ENCODE results near the gene DPH6.

DPH6 gene

GRCh38 chr15:35545316-35545823, 595 bp downstream of the DPH6 start:
- intact Hi-C loops (cut with DNase I) = no loop called here
- peak in 6 of 10 donors; percentile 11 to 81 (median 24) for DNase-seq

GRCh38 chr15:35540885-35541284, 5.1 kb downstream of the DPH6 start:
- intact Hi-C loops (cut with DNase I) = no loop called here

GRCh38 chr15:35540021-35540420, 5.9 kb downstream of the DPH6 start:
- intact Hi-C loops (cut with DNase I) = no loop called here
- no peak for DNase-seq

More at GRCh38 chr15:35540885-35541284, 5.1 kb downstream of the DPH6 start:
- no peak for DNase-seq

GRCh38 chr15:35535365-35535916, 10.5 kb downstream of the DPH6 start:
- DNase-seq = no peak
- intact Hi-C loops (cut with DNase I) = no loop called here

GRCh38 chr15:35533130-35534110, 12.5 kb downstream of the DPH6 start:
- no peak for DNase-seq

GRCh38 chr15:35530698-35531097, 15.3 kb downstream of the DPH6 start:
- no peak for DNase-seq
- intact Hi-C loops (cut with DNase I) = no loop called here

More at GRCh38 chr15:35533130-35534110, 12.5 kb downstream of the DPH6 start:
- intact Hi-C loops (cut with DNase I) = no loop called here

GRCh38 chr15:35529784-35530183, 16.2 kb downstream of the DPH6 start:
- intact Hi-C loops (cut with DNase I) = no loop called here
- no peak for DNase-seq

GRCh38 chr15:35522061-35522460, 23.9 kb downstream of the DPH6 start:
- DNase-seq = no peak
- intact Hi-C loops (cut with DNase I) = no loop called here

GRCh38 chr15:35519541-35520149, 26.3 kb downstream of the DPH6 start:
- DNase-seq = no peak
- intact Hi-C loops (cut with DNase I) = loop anchor here (10.0 kb wide), 1 partner anchor 1615 kb away; no protein-coding TSS in a partner anchor

- DNase-seq = no peak
- intact Hi-C loops (cut with DNase I) = loop anchor here (10.0 kb wide), 1 partner anchor 1616 kb away; no protein-coding TSS in a partner anchor
These were observed 26.9 kb downstream of the DPH6 start for GRCh38 chr15:35519052-35519451.

- intact Hi-C loops (cut with DNase I) = loop anchor here (10.0 kb wide), 1 partner anchor 1620 kb away; no protein-coding TSS in a partner anchor
- no peak for DNase-seq
These were observed 31.2 kb downstream of the DPH6 start for GRCh38 chr15:35514759-35515158.

GRCh38 chr15:35507932-35508638, 37.9 kb downstream of the DPH6 start:
- intact Hi-C loops (cut with DNase I) = no loop called here
- DNase-seq = no peak

GRCh38 chr15:35506272-35506870, 39.6 kb downstream of the DPH6 start:
- DNase-seq = no peak
- intact Hi-C loops (cut with DNase I) = no loop called here

- intact Hi-C loops (cut with DNase I) = no loop called here
- DNase-seq = no peak
These were observed 40.2 kb downstream of the DPH6 start for GRCh38 chr15:35505809-35506208.

GRCh38 chr15:35505141-35505540, 40.8 kb downstream of the DPH6 start:
- DNase-seq = no peak
- intact Hi-C loops (cut with DNase I) = no loop called here

- no peak for DNase-seq
- intact Hi-C loops (cut with DNase I) = no loop called here
These were observed 46.2 kb downstream of the DPH6 start for GRCh38 chr15:35499723-35500122.

GRCh38 chr15:35496585-35496984, 49.4 kb downstream of the DPH6 start:
- no peak for DNase-seq
- intact Hi-C loops (cut with DNase I) = no loop called here

GRCh38 chr15:35495080-35495479, 50.9 kb downstream of the DPH6 start:
- no peak for DNase-seq
- intact Hi-C loops (cut with DNase I) = no loop called here

GRCh38 chr15:35491999-35492398, 54.0 kb downstream of the DPH6 start:
- intact Hi-C loops (cut with DNase I) = no loop called here
- no peak for DNase-seq

- DNase-seq = no peak
- intact Hi-C loops (cut with DNase I) = no loop called here
These were observed 54.8 kb downstream of the DPH6 start for GRCh38 chr15:35491173-35491572.
